Sigmoid colon (tissue), 7 donors: ENCODE measurements around the gene ETV6. TPM values are rescaled to one million over a fixed set of nuclear protein-coding genes. Genes with fewer than 3 reads are reported as not detected.

Experiments used
- DNase-seq: peaks from one replicate; pipeline ENCODE4 v3.0.0-alpha.2; 2019
- H3K27ac ChIP-seq, 4 donors: fragments of 200-600 bp; sonication (generic); one replicate each; pipeline ENCODE4 v1.5.1; 2016 to 2019; ENCODE audit warnings: mild to moderate bottlenecking in 1 of 4
- H3K27me3 ChIP-seq, 3 donors: fragments of 200-600 bp; sonication (generic); one replicate each; pipeline ENCODE4 v1.5.1; 2019; ENCODE audit warnings: mild to moderate bottlenecking in 1 of 3
- H3K36me3 ChIP-seq, 4 donors: fragments of 200-600 bp; sonication (generic); one replicate each; pipeline ENCODE4 v1.5.1; 2016 to 2019
- H3K4me1 ChIP-seq, 4 donors: fragments of 200-600 bp; sonication (generic); one replicate each; pipeline ENCODE4 v1.5.1; 2017 to 2019
- H3K4me3 ChIP-seq, 4 donors: fragments of 200-600 bp; sonication (generic); one replicate each; pipeline ENCODE4 v1.5.1; 2017 to 2019; ENCODE audit warnings: mild to moderate bottlenecking in 2 of 4, moderate library complexity in 1 of 4
- H3K9me3 ChIP-seq, 4 donors: fragments of 200-600 bp in 3 of 4; sonication (generic) in 3 of 4; one replicate each; pipeline versions ENCODE4 v1.5.1 to v1.6.1; 2013 to 2019
- EP300 ChIP-seq, 4 donors: sonication (generic); formaldehyde crosslinking; IDR thresholded peaks; one replicate each; pipeline ENCODE4 v1.6.1; 2017; ENCODE audit warnings: antibody characterized with exemption in 4 of 4
- POLR2A ChIP-seq, 2 donors: fragments of 450-650 bp; IDR thresholded peaks; one replicate each; pipeline ENCODE4 v1.6.1; 2016; ENCODE audit warnings: antibody characterized with exemption in 2 of 2, mild to moderate bottlenecking in 2 of 2, moderate library complexity in 2 of 2
- POLR2AphosphoS5 ChIP-seq, 4 donors: sonication (generic); formaldehyde crosslinking; IDR thresholded peaks; one replicate each; pipeline ENCODE4 v1.6.1; 2017; ENCODE audit warnings: antibody characterized with exemption in 4 of 4
- WGBS, 2 donors: extraction: QIAGEN DNeasy Blood & Tissue Kit; methylation state at CpG; one replicate each; pipeline ENCODE4 v1.1.7; 2013; 5-methylcytosine and 5-hydroxymethylcytosine counted together
- intact Hi-C: fragments of 100-400 bp; cut with DNase I; formaldehyde crosslinking; loops from one replicate; pipeline ENCODE4 v1.15.1; 2023
- polyA plus RNA-seq, 3 donors: library from polyadenylated mRNA; stranded (reverse); fragments of 200-250 nt; gene quantifications; one replicate each; pipeline ENCODE4 v1.2.3, GENCODE V29; 2013
- total RNA-seq, 4 donors: library from RNA; depleted of rRNA; stranded (reverse); fragments of >200 nt; gene quantifications; one replicate each; pipeline ENCODE4 v1.1.0, GENCODE V29; 2016
- TF ChIP-seq, protein P1 (sequence below), 4 experiments: fragments of 450-650 bp in 3 of 4; fragments of 200-600 bp in 1 of 4; IDR thresholded peaks; one replicate each; pipeline ENCODE4 v1.5.1; 2016 to 2019; ENCODE audit warnings: antibody characterized with exemption in 4 of 4, mild to moderate bottlenecking in 3 of 4, moderate library complexity in 2 of 4
- donor health status: healthy with polysubstance abuse.
- donor health status: Bipolar disorder and iron deficiency.
- donor health status: healthy.

The ETV6 gene
- total and polyA plus RNA-seq, 7 donors = 8.4 to 35.2 (median 16.3) TPM

GRCh38 chr12:11693067-11693466 is 43.6 kb downstream of the ETV6 start:
- Histone ChIP-seq H3K36me3 (no peaks in the 10 kb centered on the region), H3K27ac (peak overlapping the region in 3 of 4 donors; percentile 78 to 90 (median 87)), H3K4me3 (no peak overlapping the region), H3K4me1 (peaks cover 0 to 87% (median 78%) of the 10 kb centered on the region in 4 donors), H3K27me3 (no peaks in the 10 kb centered on the region), H3K9me3 (no peaks in the 10 kb centered on the region)
- TF ChIP-seq EP300 (IDR thresholded peaks at IDR 0.05) = no peak
- TF ChIP-seq, protein P1, sequence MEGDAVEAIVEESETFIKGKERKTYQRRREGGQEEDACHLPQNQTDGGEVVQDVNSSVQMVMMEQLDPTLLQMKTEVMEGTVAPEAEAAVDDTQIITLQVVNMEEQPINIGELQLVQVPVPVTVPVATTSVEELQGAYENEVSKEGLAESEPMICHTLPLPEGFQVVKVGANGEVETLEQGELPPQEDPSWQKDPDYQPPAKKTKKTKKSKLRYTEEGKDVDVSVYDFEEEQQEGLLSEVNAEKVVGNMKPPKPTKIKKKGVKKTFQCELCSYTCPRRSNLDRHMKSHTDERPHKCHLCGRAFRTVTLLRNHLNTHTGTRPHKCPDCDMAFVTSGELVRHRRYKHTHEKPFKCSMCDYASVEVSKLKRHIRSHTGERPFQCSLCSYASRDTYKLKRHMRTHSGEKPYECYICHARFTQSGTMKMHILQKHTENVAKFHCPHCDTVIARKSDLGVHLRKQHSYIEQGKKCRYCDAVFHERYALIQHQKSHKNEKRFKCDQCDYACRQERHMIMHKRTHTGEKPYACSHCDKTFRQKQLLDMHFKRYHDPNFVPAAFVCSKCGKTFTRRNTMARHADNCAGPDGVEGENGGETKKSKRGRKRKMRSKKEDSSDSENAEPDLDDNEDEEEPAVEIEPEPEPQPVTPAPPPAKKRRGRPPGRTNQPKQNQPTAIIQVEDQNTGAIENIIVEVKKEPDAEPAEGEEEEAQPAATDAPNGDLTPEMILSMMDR (IDR thresholded peaks at IDR 0.05) = no peak
- no peak for TF ChIP-seq POLR2AphosphoS5 (IDR thresholded peaks at IDR 0.05)
- no peak for TF ChIP-seq POLR2A (IDR thresholded peaks at IDR 0.05)
- 91 to 96% methylated on average over 6 of the region's 6 CpGs for whole genome bisulfite sequencing, 2 donors
- DNase-seq = no peak
- intact Hi-C loops = loop anchor here (5.0 kb wide), 1 partner anchor 64 kb away; no protein-coding TSS in a partner anchor

- intact Hi-C loops = loop anchor here (5.0 kb wide), 1 partner anchor 64 kb away; no protein-coding TSS in a partner anchor
Measured at GRCh38 chr12:11693601-11694000, 44.1 kb downstream of the ETV6 start.

DNA sequence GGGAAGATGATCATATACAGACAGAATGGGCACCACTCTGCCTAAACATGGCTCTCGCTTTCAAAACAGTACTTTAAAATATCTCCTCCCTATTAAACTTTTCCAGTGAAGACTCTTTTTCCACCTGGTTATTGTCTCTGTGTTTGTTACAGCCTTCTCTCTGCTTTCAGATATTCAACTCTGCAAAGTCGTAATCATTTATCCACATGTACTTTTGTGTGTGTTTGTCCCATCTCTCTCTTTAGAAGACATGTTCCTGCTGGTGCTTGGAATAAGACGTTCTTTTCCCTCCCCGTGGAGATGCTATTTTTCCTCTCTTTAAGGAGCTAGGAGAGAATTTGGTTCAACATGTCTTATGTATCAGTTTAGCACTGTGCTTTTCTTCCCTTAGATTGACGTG is 45.1 kb downstream of the ETV6 start:
- DNase-seq = no peak
- Histone ChIP-seq H3K9me3 (no peaks in the 10 kb centered on the region), H3K27me3 (no peaks in the 10 kb centered on the region), H3K27ac (peak overlapping the region; percentile 50 to 90 (median 82)), H3K4me3 (peak overlapping the region in 1 of 4 donors; percentile 0), H3K4me1 (peaks cover 0 to 85% (median 67%) of the 10 kb centered on the region in 4 donors), H3K36me3 (no peaks in the 10 kb centered on the region)
- peak; percentile 62 to 93 (median 82) for TF ChIP-seq EP300 (IDR thresholded peaks at IDR 0.05)
- no peak for TF ChIP-seq POLR2A (IDR thresholded peaks at IDR 0.05)
- TF ChIP-seq POLR2AphosphoS5 (IDR thresholded peaks at IDR 0.05) = peak; percentile 76 to 88 (median 78)
- intact Hi-C loops = loop anchor here (2.0 to 5.0 kb wide), 2 partner anchors 42 to 63 kb away; no protein-coding TSS in a partner anchor
- 72 to 75% methylated on average over 5 of the region's 5 CpGs for WGBS, 2 donors

More at GRCh38 chr12:11693601-11694000, 44.1 kb downstream of the ETV6 start:
- H3K4me1 ChIP-seq = peaks cover 0 to 87% (median 76%) of the 10 kb centered on the region in 4 donors
- no peaks in the 10 kb centered on the region for H3K36me3 ChIP-seq
- no peaks in the 10 kb centered on the region for H3K9me3 ChIP-seq
- no peak overlapping the region for H3K4me3 ChIP-seq
- TF ChIP-seq, protein P1 (IDR thresholded peaks at IDR 0.05) = no peak
- TF ChIP-seq POLR2AphosphoS5 (IDR thresholded peaks at IDR 0.05) = no peak
- no peak for TF ChIP-seq POLR2A (IDR thresholded peaks at IDR 0.05)
- DNase-seq = no peak
- no peaks in the 10 kb centered on the region for H3K27me3 ChIP-seq
- H3K27ac ChIP-seq = peak overlapping the region in 3 of 4 donors; percentile 78 to 90 (median 87)

DNA sequence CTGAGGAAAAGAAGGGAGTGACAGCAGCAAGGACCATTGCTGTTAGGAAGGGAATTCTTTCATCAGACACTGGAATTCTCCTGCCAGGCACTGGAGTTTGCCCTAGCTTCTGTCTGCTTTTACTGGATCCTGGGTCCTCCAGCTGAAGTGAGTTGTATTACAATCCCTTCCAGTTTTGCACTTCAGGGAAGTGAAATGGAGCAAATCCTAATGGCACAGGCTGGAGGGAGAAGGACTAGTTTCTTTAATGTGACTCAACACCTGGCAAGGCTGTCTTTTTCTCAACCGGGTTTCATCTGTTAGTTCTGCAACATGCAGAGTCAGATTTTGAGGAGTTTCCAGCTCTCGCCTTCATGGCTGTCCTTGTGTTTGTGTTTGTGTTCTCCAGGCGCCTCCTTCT is 45.8 kb downstream of the ETV6 start:
- peak overlapping the region; percentile 50 to 90 (median 82) for H3K27ac ChIP-seq
- H3K4me1 ChIP-seq = peaks cover 0 to 85% (median 62%) of the 10 kb centered on the region in 4 donors
- intact Hi-C loops = loop anchor here (2.0 kb wide), 1 partner anchor 43 kb away; no protein-coding TSS in a partner anchor
- H3K27me3 ChIP-seq = no peaks in the 10 kb centered on the region
- DNase-seq = peak; percentile 83
- no peaks in the 10 kb centered on the region for H3K9me3 ChIP-seq
- 82 to 83% methylated on average over 3 of the region's 3 CpGs for WGBS, 2 donors
- no peak for TF ChIP-seq EP300 (IDR thresholded peaks at IDR 0.05)
- TF ChIP-seq POLR2AphosphoS5 (IDR thresholded peaks at IDR 0.05) = peak in 3 of 4 donors; percentile 19 to 32 (median 28)
- H3K4me3 ChIP-seq = peak overlapping the region in 1 of 4 donors; percentile 0
- no peaks in the 10 kb centered on the region for H3K36me3 ChIP-seq

DNA sequence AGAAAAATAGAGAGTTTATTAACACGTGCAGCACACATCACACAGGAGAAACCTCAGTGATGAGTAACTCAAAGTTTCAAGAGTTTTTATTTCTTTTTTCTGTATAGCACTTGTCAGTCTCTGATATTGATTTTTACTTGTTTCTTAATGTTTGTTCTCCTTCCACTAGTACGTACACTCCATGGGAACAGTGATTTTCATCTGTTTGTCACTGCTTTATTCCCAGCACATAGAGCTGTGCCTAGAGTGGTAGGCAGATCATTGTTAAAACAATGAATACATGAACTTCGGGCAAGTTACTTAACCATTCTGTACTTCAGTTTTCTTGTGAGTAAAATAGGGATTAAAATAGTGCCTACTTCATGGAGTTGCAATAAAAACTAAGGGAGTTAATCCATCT is 46.6 kb downstream of the ETV6 start:
- Histone ChIP-seq H3K4me3 (no peak overlapping the region), H3K27ac (peak overlapping the region; percentile 50 to 90 (median 82)), H3K27me3 (no peaks in the 10 kb centered on the region), H3K9me3 (no peaks in the 10 kb centered on the region), H3K4me1 (peaks cover 0 to 85% (median 66%) of the 10 kb centered on the region in 4 donors), H3K36me3 (no peaks in the 10 kb centered on the region)
- WGBS, 2 donors = 94 to 95% methylated on average over 3 of the region's 3 CpGs
- intact Hi-C loops = no loop called here
- TF ChIP-seq POLR2A (IDR thresholded peaks at IDR 0.05) (no peak), POLR2AphosphoS5 (IDR thresholded peaks at IDR 0.05) (no peak), EP300 (IDR thresholded peaks at IDR 0.05) (no peak)
- TF ChIP-seq, protein P1 (IDR thresholded peaks at IDR 0.05) = no peak
- DNase-seq = no peak
